Transverse colon (tissue), 4 donors: ENCODE data around the gene ZMAT3. TPM values are rescaled to one million over a fixed set of nuclear protein-coding genes. Genes with fewer than 3 reads are reported as not detected.

Experiments
- DNase-seq: peaks from one replicate; pipeline ENCODE4 v3.0.0-alpha.2; 2019
- H3K27ac ChIP-seq, 4 donors: fragments of 200-600 bp; sonication (generic); 2 replicates each; pipeline ENCODE4 v1.5.1; 2016 to 2018; ENCODE audit warnings: inconsistent platforms in 4 of 4
- H3K27me3 ChIP-seq: fragments of 200-600 bp; sonication (generic); 2 replicates; pipeline ENCODE4 v1.5.1; 2017; ENCODE audit warnings: inconsistent platforms
- H3K36me3 ChIP-seq, 4 donors: fragments of 200-600 bp; sonication (generic); 2 replicates each; pipeline ENCODE4 v1.5.1; 2017 to 2019; ENCODE audit warnings: inconsistent platforms in 4 of 4
- H3K4me1 ChIP-seq, 4 donors: fragments of 200-600 bp; sonication (generic); 2 replicates each; pipeline ENCODE4 v1.5.1; 2017 to 2020; ENCODE audit warnings: inconsistent platforms in 4 of 4
- H3K4me3 ChIP-seq, 4 donors: fragments of 200-600 bp; sonication (generic); 1 replicate in 1 of 4; 2 replicates in 3 of 4; pipeline versions ENCODE4 v1.5.1 to v1.6.1; 2017 to 2019; ENCODE audit warnings: inconsistent platforms in 4 of 4
- H3K9me3 ChIP-seq, 2 donors: fragments of 200-600 bp; sonication (generic); 2 replicates each; pipeline ENCODE4 v1.5.1; 2017 to 2019; ENCODE audit warnings: inconsistent platforms in 2 of 2
- CTCF ChIP-seq, 5 experiments: fragments of 200-600 bp in 3 of 5; fragments of 450-650 bp in 2 of 5; sonication (generic) in 3 of 5; IDR thresholded peaks; 1 replicate in 2 of 5; 2 replicates in 3 of 5; pipeline ENCODE4 v1.5.1; 2016 to 2017; ENCODE audit warnings: antibody characterized with exemption in 5 of 5, inconsistent platforms in 3 of 5, mild to moderate bottlenecking in 2 of 5, moderate library complexity in 1 of 5
- EP300 ChIP-seq: sonication (generic); formaldehyde crosslinking; IDR thresholded peaks from one replicate; pipeline ENCODE4 v1.6.1; 2017; ENCODE audit warnings: antibody characterized with exemption, low read depth
- POLR2A ChIP-seq: fragments of 450-650 bp; IDR thresholded peaks from one replicate; pipeline ENCODE4 v1.6.1; 2016; ENCODE audit warnings: antibody characterized with exemption, mild to moderate bottlenecking, moderate library complexity
- POLR2AphosphoS5 ChIP-seq, 3 donors: sonication (generic); formaldehyde crosslinking; IDR thresholded peaks; one replicate each; pipeline ENCODE4 v1.6.1; 2016; ENCODE audit warnings: antibody characterized with exemption in 3 of 3
- WGBS, 2 donors: methylation state at CpG; one replicate each; pipeline ENCODE4 v1.1.5; 2018; ENCODE audit warnings: low coverage in 1 of 2; 5-methylcytosine and 5-hydroxymethylcytosine counted together
- in situ Hi-C, 4 donors: fragments of 200-750 bp; cut with MboI; loops; one replicate each; pipeline versions ENCODE4 v1.15.0 to v1.15.1; 2017; ENCODE audit warnings: low sequenced_read_pairs in 3 of 4, low pct_ligation_motif_present in 1 of 4, low pct_unique_long_range_greater_than_20kb in 1 of 4
- intact Hi-C: fragments of 100-400 bp; cut with DNase I; formaldehyde crosslinking; loops from one replicate; pipeline ENCODE4 v1.15.1; 2023; ENCODE audit warnings: low total_unique reads
- total RNA-seq, 4 donors: library from RNA; depleted of rRNA; stranded (reverse); fragments of >200 nt; gene quantifications; one replicate each; pipeline ENCODE4 v1.1.0, GENCODE V29; 2016

The ZMAT3 gene
- total RNA-seq, 4 donors from 2014 or later: 6.4 to 11.7 (median 9.7) TPM

GRCh38 chr3:179021119-179021903 lies 50.3 kb downstream of the ZMAT3 start:
- H3K36me3 ChIP-seq: no peaks in the 10 kb centered on the region
- intact Hi-C loops (no loop called here), in situ Hi-C loops (loop anchor here in 3 of 4 donors (25.0 kb wide), 2 partner anchors 91 to 541 kb away; partner anchors contain the start of gene ACTL6A (in 2 of the 3))
- H3K9me3 ChIP-seq: no peaks in the 10 kb centered on the region
- WGBS, 2 donors: 61 to 66% methylated on average over 4 of the region's 4 CpGs
- H3K4me3 ChIP-seq: no peak overlapping the region
- DNase-seq: no peak
- H3K27me3 ChIP-seq: no peaks in the 10 kb centered on the region
- peaks cover 0 to 11% (median 0%) of the 10 kb centered on the region in 4 donors for H3K4me1 ChIP-seq
- TF ChIP-seq CTCF (IDR thresholded peaks at IDR 0.05) (no peak), POLR2A (no peak), EP300 (no peak), POLR2AphosphoS5 (IDR thresholded peaks at IDR 0.05) (no peak)
- no peak overlapping the region for H3K27ac ChIP-seq

DNA sequence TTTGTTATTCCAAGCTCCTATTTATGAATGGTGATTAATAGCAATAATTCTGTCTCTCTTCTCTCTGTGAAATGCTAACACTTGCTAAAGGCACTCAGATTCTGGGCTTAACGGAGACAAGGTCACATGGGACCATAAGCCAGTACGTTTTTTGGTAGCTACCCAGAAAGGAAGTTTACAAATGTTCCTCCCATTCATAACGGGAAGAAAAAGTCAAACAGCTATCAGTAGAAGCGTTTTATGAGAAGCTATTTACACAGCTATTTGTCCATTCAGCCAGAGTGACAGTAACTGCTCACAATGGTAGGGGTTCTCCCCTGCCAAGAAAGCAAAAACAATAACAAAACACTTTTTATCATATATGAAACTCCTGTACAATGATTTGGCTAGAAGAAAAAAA lies 51.5 kb downstream of the ZMAT3 start:
- H3K9me3 ChIP-seq: no peaks in the 10 kb centered on the region
- no peak for DNase-seq
- in situ Hi-C loops: loop anchor here in 3 of 4 donors (25.0 kb wide), 2 partner anchors 92 to 542 kb away; partner anchors contain the start of gene ACTL6A (in 2 of the 3)
- H3K4me1 ChIP-seq: peaks cover 0 to 11% (median 0%) of the 10 kb centered on the region in 4 donors
- TF ChIP-seq POLR2A: no peak
- TF ChIP-seq CTCF (IDR thresholded peaks at IDR 0.05): no peak
- TF ChIP-seq POLR2AphosphoS5 (IDR thresholded peaks at IDR 0.05): no peak
- no peak for TF ChIP-seq EP300
- 19 to 22% methylated on average over 4 of the region's 4 CpGs for WGBS, 2 donors
- no peaks in the 10 kb centered on the region for H3K36me3 ChIP-seq
- peak overlapping the region in 2 of 4 donors; percentile 7 to 21 for H3K27ac ChIP-seq
- intact Hi-C loops: no loop called here
- H3K27me3 ChIP-seq: no peaks in the 10 kb centered on the region
- no peak overlapping the region for H3K4me3 ChIP-seq

DNA sequence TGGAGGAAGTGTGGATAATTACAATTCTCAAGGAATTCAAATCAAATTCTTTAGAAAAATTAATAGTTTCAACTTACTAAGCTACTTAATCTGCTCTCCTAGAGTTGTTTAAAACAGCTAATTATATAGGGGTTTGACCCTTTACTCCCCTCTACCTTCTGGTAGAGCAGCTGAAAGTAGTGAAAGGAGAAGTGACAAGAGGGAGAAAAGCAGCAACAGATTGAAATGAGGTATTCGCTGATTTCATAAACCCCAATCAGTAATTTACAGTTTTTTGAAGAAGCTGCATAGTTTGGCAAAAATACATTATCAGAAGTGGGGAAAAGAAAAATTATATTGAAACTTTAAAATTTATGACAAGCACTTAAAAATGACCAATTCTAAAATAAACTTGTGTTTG lies 52.8 kb downstream of the ZMAT3 start:
- WGBS, 2 donors: 79 to 90% methylated on average over 1 of the region's 1 CpG
- Histone ChIP-seq H3K4me3 (no peak overlapping the region), H3K4me1 (peaks cover 0 to 11% (median 0%) of the 10 kb centered on the region in 4 donors), H3K27me3 (no peaks in the 10 kb centered on the region), H3K27ac (no peak overlapping the region), H3K36me3 (no peaks in the 10 kb centered on the region), H3K9me3 (no peaks in the 10 kb centered on the region)
- in situ Hi-C loops: loop anchor here (5.0 to 25.0 kb wide), 5 partner anchors 93 to 543 kb away; partner anchors contain the start of gene ACTL6A (in 2 of the 4)
- DNase-seq: no peak
- intact Hi-C loops: loop anchor here (5.0 kb wide), 1 partner anchor 543 kb away; the partner anchor contains the start of gene ACTL6A
- TF ChIP-seq POLR2AphosphoS5 (IDR thresholded peaks at IDR 0.05) (no peak), EP300 (no peak), CTCF (IDR thresholded peaks at IDR 0.05) (no peak), POLR2A (no peak)

DNA sequence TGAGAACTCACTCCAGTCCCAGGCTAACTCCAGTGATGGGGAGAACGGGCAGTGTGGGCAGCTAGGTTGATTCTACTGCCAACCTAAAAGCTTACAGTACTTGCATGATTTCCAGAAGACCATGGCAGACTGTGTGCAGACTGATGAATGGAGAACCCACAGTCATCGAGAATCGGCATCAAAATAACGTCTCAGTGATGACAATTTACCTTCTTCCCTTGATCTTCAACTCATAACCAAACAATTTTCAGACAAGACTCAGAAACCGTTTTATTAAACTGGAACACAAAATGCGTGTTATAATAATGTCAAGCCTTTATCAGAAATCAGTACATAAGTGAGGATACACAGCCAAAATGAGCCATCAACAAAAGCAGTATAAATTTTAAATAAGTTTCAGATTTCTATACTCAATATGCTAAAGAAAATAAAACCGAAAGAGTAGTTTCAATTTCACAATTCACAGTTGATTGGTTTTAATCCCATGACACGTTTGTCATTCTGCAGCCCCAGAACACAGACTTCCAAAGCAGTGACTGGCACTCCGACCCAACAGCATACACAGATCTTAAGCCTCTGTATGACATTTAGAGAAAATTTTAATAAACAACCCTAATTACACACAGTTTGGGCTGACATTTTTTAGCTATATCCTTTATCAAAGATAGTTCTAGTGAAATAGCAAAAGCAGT lies 54.5 kb downstream of the ZMAT3 start:
- TF ChIP-seq EP300 (no peak), POLR2A (no peak), POLR2AphosphoS5 (IDR thresholded peaks at IDR 0.05) (no peak), CTCF (IDR thresholded peaks at IDR 0.05) (no peak)
- DNase-seq: no peak
- Histone ChIP-seq H3K9me3 (no peaks in the 10 kb centered on the region), H3K4me1 (peaks cover 0 to 11% (median 0%) of the 10 kb centered on the region in 4 donors), H3K4me3 (no peak overlapping the region), H3K36me3 (no peaks in the 10 kb centered on the region), H3K27ac (no peak overlapping the region), H3K27me3 (no peaks in the 10 kb centered on the region)
- intact Hi-C loops (loop anchor here (5.0 kb wide), 1 partner anchor 545 kb away; the partner anchor contains the start of gene ACTL6A), in situ Hi-C loops (loop anchor here (5.0 to 25.0 kb wide), 5 partner anchors 95 to 545 kb away; partner anchors contain the start of gene ACTL6A (in 2 of the 4))
- WGBS, 2 donors: 66 to 79% methylated on average over 8 to 9 of the region's 9 CpGs
